ENCODE measurements around the gene EIF4G3. TPM values are rescaled to one million over a fixed set of nuclear protein-coding genes. Genes with fewer than 3 reads are reported as not detected.

Gene EIF4G3
- total and polyA plus RNA-seq, 2 of the 8 experiments (the other 6 are each of a cell fraction or from before 2014, with no cell fraction given) = 47.5 to 66.6 TPM

DNA sequence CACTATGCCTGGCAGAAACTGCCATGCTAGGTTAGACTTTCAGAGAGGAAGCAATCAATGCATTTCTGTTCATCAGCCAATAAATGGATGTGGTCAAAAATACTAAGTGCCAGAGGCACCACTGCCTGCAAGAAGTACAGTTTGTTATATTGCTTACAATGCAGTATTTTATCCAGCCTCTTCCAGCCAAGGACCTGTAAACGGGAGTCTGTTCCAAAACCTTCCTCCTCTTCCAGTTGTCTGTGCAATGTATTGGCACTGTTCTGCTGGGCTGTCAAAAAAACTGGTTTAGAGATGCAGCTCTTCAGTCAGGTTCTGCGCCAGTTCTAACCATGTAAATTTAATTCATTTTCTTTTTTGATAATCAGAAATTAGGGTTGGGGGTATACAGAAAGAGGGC is 175.7 kb downstream of the EIF4G3 start:
- no peak overlapping the region for H3K4me3 ChIP-seq (ENCODE audit: extremely low read depth in 1 of 4, insufficient read depth in 2 of 4, low read depth in 3 of 4, low read length in 4 of 4)
- H2BK12ac ChIP-seq (ENCODE audit: low read depth, low read length) = no peak overlapping the region
- 85% methylated on average over 2 of the region's 2 CpGs; no CpG with 5 or more reads in 1 of the 2 experiments for whole genome bisulfite sequencing, 2 experiments (ENCODE audit: extremely low coverage in 1 of 2, insufficient coverage in 1 of 2, insufficient read length in 1 of 2, insufficient replicate concordance in 2 of 2, low coverage in 1 of 2, low lambda C conversion rate in 2 of 2, missing lambda C conversion rate in 1 of 2)
- no peak overlapping the region for H2AFZ ChIP-seq (ENCODE audit: low read length)
- no peak overlapping the region for H4K5ac ChIP-seq (ENCODE audit: insufficient read length, low read depth, low read length)
- no peaks in the 10 kb centered on the region; a peak in 1 of 7 replicates for H3K4me1 ChIP-seq (replicated peaks in 1 of 4; ENCODE audit: control insufficient read depth in 3 of 4, insufficient read depth in 4 of 4, low read length in 3 of 4)
- H2BK20ac ChIP-seq (ENCODE audit: low read length) = no peak overlapping the region
- H2BK5ac ChIP-seq (ENCODE audit: low read depth, low read length) = no peak overlapping the region
- H4K8ac ChIP-seq (ENCODE audit: extremely low read depth, insufficient read depth, low read length) = no peak overlapping the region
- no peak overlapping the region for H4K91ac ChIP-seq (replicated peaks; ENCODE audit: insufficient read length, low read length)
- no peak overlapping the region for H2BK15ac ChIP-seq (ENCODE audit: low read length)
- no peak overlapping the region for H2BK120ac ChIP-seq (replicated peaks; ENCODE audit: low read depth, low read length)
- FAIRE-seq = no peak
- peaks cover 0 to 2% of the 10 kb centered on the region in 2 experiments for H4K20me1 ChIP-seq (replicated peaks in 1 of 2; ENCODE audit: control insufficient read depth in 1 of 2, insufficient read depth in 2 of 2, low read length in 2 of 2)
- H3K27me3 ChIP-seq (replicated peaks in 1 of 4; ENCODE audit: control insufficient read depth in 3 of 4, extremely low read depth in 1 of 4, insufficient read depth in 3 of 4, low read length in 3 of 4) = no peaks in the 10 kb centered on the region
- H3K4me2 ChIP-seq (ENCODE audit: insufficient read depth in 1 of 2, low read depth in 2 of 2, low read length in 2 of 2) = no peak overlapping the region
- no peaks in the 10 kb centered on the region for H3K23me2 ChIP-seq (ENCODE audit: low read depth, low read length)
- ChIA-PET CTCF (ENCODE audit: partially characterized antibody) (no interaction called here), POLR2A (ENCODE audit: partially characterized antibody) (no interaction called here)
- no peak overlapping the region for H3K56ac ChIP-seq (replicated peaks; ENCODE audit: insufficient read length, low read depth, low read length)
- no peak overlapping the region for H3K23ac ChIP-seq (ENCODE audit: insufficient read length)
- no peak overlapping the region for H3K14ac ChIP-seq (ENCODE audit: insufficient read length)
- H3K79me2 ChIP-seq (ENCODE audit: control insufficient read depth in 1 of 2, insufficient read depth in 2 of 2, low read length in 2 of 2) = peaks cover 0 to 14% of the 10 kb centered on the region in 2 experiments; a peak in 2 of 4 replicates
- no peak overlapping the region for H3K9ac ChIP-seq (replicated peaks in 1 of 4; ENCODE audit: extremely low read depth in 1 of 4, low read depth in 3 of 4, low read length in 3 of 4)
- no peaks in the 10 kb centered on the region for H3K36me3 ChIP-seq (ENCODE audit: control insufficient read depth in 2 of 4, insufficient read depth in 4 of 4, low read length in 3 of 4)
- no peak overlapping the region for H3K18ac ChIP-seq (ENCODE audit: extremely low read depth, low read length)
- no peak overlapping the region for H3K27ac ChIP-seq (ENCODE audit: low read depth, low read length)
- no peaks in the 10 kb centered on the region for H3K79me1 ChIP-seq (ENCODE audit: low read depth, low read length)
- no peak overlapping the region for H3K4ac ChIP-seq (replicated peaks; ENCODE audit: insufficient read length, low read depth, low read length)
- DNase-seq (ENCODE audit: low read depth in 1 of 2, low spot score in 2 of 2) = no peak
- no peaks in the 10 kb centered on the region for H3K9me3 ChIP-seq (ENCODE audit: insufficient read depth in 2 of 2, low read depth in 1 of 2, low read length in 1 of 2)
- H2AK5ac ChIP-seq (ENCODE audit: low read depth, low read length) = no peak overlapping the region
- TF ChIP-seq KDM4A (IDR thresholded peaks at IDR 0.05; ENCODE audit: low read depth, low read length, severe bottlenecking) (no peak), POLR2A (IDR thresholded peaks at IDR 0.05; ENCODE audit: control extremely low read depth in 1 of 2, low read depth in 2 of 2, low read length in 2 of 2) (no peak), CBX5 (IDR thresholded peaks at IDR 0.05; ENCODE audit: low read depth, low read length) (no peak), GTF2F1 (IDR thresholded peaks at IDR 0.05; ENCODE audit: borderline replicate concordance, low read depth, low read length) (no peak), RFX5 (IDR thresholded peaks at IDR 0.05; ENCODE audit: borderline replicate concordance, low read depth, low read length) (no peak), TCF12 (IDR thresholded peaks at IDR 0.05; ENCODE audit: low read depth, low read length) (no peak)
- TF ChIP-seq, protein P1, sequence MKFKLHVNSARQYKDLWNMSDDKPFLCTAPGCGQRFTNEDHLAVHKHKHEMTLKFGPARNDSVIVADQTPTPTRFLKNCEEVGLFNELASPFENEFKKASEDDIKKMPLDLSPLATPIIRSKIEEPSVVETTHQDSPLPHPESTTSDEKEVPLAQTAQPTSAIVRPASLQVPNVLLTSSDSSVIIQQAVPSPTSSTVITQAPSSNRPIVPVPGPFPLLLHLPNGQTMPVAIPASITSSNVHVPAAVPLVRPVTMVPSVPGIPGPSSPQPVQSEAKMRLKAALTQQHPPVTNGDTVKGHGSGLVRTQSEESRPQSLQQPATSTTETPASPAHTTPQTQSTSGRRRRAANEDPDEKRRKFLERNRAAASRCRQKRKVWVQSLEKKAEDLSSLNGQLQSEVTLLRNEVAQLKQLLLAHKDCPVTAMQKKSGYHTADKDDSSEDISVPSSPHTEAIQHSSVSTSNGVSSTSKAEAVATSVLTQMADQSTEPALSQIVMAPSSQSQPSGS (IDR thresholded peaks at IDR 0.05; ENCODE audit: low read length) = no peak
